Kidney (tissue), 14 donors: Measurements from ENCODE around the gene LRP10. TPM values are rescaled to one million over a fixed set of nuclear protein-coding genes. Genes with fewer than 3 reads are reported as not detected.

Source experiments
- DNase-seq, 5 donors: peaks; one replicate each; pipeline ENCODE4 v3.0.0-alpha.2; 2013 to 2020
- FAIRE-seq: peaks from 2 replicates; lab custom pipeline; 2012; peaks lifted over from hg19 to GRCh38; lab: Jason Lieb, UNC
- H3K27ac ChIP-seq, 2 donors: one replicate each; pipeline ENCODE4 v1.7.0; 2013; ENCODE audit warnings: low read depth in 2 of 2, low read length in 2 of 2, inconsistent platforms in 1 of 2
- H3K27me3 ChIP-seq: one replicate; pipeline ENCODE4 v1.7.1; 2013; ENCODE audit warnings: low read length, inconsistent platforms; ENCODE audit not compliant: control insufficient read depth, insufficient read depth
- H3K36me3 ChIP-seq, 3 donors: one replicate each; pipeline versions ENCODE4 v1.7.0 to v1.7.1; 2013; ENCODE audit warnings: low read length in 3 of 3, control low read depth in 1 of 3, inconsistent platforms in 1 of 3; ENCODE audit not compliant: insufficient read depth in 3 of 3, control insufficient read depth in 2 of 3
- H3K4me1 ChIP-seq, 3 donors: one replicate each; pipeline versions ENCODE4 v1.7.0 to v1.7.1; 2013; ENCODE audit warnings: low read length in 3 of 3, inconsistent platforms in 1 of 3, low read depth in 1 of 3; ENCODE audit not compliant: control insufficient read depth in 2 of 3, insufficient read depth in 2 of 3
- H3K4me3 ChIP-seq, 3 donors: one replicate each; pipeline versions ENCODE4 v1.7.0 to v1.8.1; 2013; ENCODE audit warnings: low read length in 3 of 3, control low read depth in 1 of 3, inconsistent platforms in 1 of 3
- H3K9ac ChIP-seq, 3 donors: one replicate each; pipeline versions ENCODE4 v1.7.0 to v1.7.1; 2013; ENCODE audit warnings: low read length in 3 of 3, control low read depth in 1 of 3, inconsistent platforms in 1 of 3
- H3K9me3 ChIP-seq, 3 donors: one replicate each; pipeline versions ENCODE4 v1.7.0 to v1.7.1; 2013; ENCODE audit warnings: low read length in 3 of 3, control low read depth in 1 of 3, inconsistent platforms in 1 of 3; ENCODE audit not compliant: control insufficient read depth in 2 of 3, insufficient read depth in 1 of 3
- intact Hi-C: fragments of 100-400 bp; cut with DNase I; formaldehyde crosslinking; loops from one replicate; pipeline ENCODE4 v1.11.1; 2022
- polyA plus RNA-seq: library from polyadenylated mRNA; stranded (reverse); fragments of 350-450 nt; fragmentation: Illumina TruSeq; extraction: RNeasy Lipid Tissue Mini Kit (QIAGEN cat#74804); gene quantifications from one replicate; pipeline ENCODE4 v1.2.3, GENCODE V29; 2014; ENCODE audit warnings: low read depth, low replicate concordance; ENCODE audit not compliant: insufficient read depth
- total RNA-seq: library from RNA; stranded (reverse); fragmentation: NEBNext Ultra II Directional; extraction: Animal tissue kit (Norgen Biotek cat#: 25700); gene quantifications from one replicate; pipeline ENCODE4 v1.2.1, GENCODE V29; 2021
- TF ChIP-seq, protein P1 (sequence below): IDR thresholded peaks from 3 replicates; pipeline ENCODE4 v1.5.1; 2012; ENCODE audit warnings: mild to moderate bottlenecking, moderate library complexity, borderline replicate concordance; ENCODE audit not compliant: insufficient read depth; ENCODE audit errors: extremely low read depth
- donor health status: control.
- donor health status: control.
- donor health status: control.
- donor health status: control.
- donor health status: control.
- donor health status: DM: yes; HTN: yes; CAD: no.
- donor health status: Normal renal cell carcinoma (clear cell type).

Gene LRP10
- total and polyA plus RNA-seq, 2 donors from 2014 or later = 74.7 to 207 TPM

DNA sequence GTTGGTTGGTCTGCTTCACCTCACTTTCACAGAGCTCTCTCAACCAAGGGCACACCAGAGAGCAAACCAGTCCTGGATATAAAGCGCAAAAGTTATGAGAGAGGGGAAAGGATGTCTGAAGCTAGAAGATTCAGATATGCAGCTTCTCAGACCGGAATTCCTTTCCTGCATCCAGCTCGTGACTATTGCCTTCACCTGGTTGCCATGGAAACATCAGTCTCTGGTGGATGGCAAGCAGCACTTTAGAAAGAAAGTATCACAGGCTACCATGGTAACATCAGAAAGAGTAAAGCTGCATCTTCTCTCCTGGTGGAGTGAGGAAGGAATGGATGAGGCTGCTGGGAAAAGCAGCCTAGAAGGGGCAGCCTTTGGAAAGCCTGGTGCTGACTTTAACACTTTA, 25.2 kb downstream of the LRP10 start:
- intact Hi-C loops = no loop called here
- no peak overlapping the region for H3K9ac ChIP-seq
- no peak for FAIRE-seq
- no peaks in the 10 kb centered on the region for H3K9me3 ChIP-seq
- peaks cover 7 to 11% (median 11%) of the 10 kb centered on the region in 3 donors for H3K36me3 ChIP-seq
- H3K4me3 ChIP-seq = no peak overlapping the region
- no peaks in the 10 kb centered on the region for H3K27me3 ChIP-seq
- TF ChIP-seq, protein P1, sequence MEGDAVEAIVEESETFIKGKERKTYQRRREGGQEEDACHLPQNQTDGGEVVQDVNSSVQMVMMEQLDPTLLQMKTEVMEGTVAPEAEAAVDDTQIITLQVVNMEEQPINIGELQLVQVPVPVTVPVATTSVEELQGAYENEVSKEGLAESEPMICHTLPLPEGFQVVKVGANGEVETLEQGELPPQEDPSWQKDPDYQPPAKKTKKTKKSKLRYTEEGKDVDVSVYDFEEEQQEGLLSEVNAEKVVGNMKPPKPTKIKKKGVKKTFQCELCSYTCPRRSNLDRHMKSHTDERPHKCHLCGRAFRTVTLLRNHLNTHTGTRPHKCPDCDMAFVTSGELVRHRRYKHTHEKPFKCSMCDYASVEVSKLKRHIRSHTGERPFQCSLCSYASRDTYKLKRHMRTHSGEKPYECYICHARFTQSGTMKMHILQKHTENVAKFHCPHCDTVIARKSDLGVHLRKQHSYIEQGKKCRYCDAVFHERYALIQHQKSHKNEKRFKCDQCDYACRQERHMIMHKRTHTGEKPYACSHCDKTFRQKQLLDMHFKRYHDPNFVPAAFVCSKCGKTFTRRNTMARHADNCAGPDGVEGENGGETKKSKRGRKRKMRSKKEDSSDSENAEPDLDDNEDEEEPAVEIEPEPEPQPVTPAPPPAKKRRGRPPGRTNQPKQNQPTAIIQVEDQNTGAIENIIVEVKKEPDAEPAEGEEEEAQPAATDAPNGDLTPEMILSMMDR = no peak
- H3K27ac ChIP-seq = no peak overlapping the region
- no peak for DNase-seq
- H3K4me1 ChIP-seq = no peaks in the 10 kb centered on the region

DNA sequence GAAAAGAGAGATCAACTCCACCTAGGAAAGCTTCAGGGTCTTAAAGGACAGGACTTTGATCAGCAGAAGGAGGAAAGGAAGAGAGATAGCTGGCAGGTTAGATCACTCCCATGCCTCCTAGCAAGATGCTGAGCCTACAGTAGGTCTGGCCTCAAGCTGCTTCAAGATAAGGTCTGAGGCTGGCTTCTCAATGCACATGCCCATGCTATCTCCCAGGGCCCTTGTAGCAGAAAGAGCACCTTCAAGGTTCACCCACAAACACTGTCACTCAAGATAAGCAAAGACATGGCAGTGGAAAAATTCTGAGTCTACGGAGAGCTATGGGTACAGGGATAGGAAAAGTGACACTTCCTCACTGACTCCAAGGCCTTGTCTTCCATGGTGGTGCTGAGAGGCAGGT, 25.8 kb downstream of the LRP10 start:
- DNase-seq (no peak), FAIRE-seq (no peak)
- intact Hi-C loops = no loop called here
- Histone ChIP-seq H3K27me3 (no peaks in the 10 kb centered on the region), H3K9ac (no peak overlapping the region), H3K9me3 (no peaks in the 10 kb centered on the region), H3K4me1 (no peaks in the 10 kb centered on the region), H3K27ac (no peak overlapping the region), H3K36me3 (peaks cover 7 to 17% (median 15%) of the 10 kb centered on the region in 3 donors), H3K4me3 (no peak overlapping the region)
- TF ChIP-seq, protein P1 = no peak

DNA sequence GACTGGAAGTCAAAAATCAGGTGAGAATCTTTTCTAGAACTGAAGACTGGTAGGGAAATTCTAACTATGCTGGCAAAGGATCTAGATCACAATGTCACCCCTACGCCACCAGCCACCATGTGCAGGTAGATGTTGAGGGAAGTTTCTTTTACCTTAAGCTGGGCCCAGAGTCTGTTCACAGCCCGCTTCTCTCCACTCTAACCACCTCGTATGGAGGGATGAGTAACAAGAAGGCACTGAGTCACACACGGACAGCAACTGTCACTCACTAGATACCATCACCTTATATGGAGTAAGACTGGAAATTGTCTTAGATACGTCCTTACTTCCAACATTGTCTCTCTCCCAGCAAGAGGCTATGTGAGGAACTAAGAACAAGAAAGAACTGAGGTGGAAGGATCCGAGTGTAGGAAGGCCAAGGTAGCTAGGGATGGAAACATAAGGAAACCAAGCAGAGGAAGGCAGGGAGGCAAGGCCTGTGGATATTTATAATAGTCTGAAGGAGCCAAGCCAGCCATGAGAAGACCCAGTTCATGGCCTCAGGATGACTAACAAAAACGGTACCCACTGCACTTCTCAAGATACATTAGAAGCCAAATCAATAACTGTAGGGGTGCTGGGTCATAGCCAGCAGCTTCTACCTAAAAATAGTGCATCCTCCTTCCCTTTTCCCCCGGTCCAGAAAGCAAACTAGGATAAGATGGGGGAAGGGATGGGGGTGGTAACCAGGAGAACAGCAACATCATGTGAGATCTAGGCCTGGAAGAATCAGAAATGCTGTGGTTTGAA, 27.0 kb downstream of the LRP10 start:
- Histone ChIP-seq H3K27ac (no peak overlapping the region), H3K36me3 (peaks cover 12 to 26% (median 23%) of the 10 kb centered on the region in 3 donors), H3K9me3 (no peaks in the 10 kb centered on the region), H3K4me1 (peaks cover 0 to 4% (median 0%) of the 10 kb centered on the region in 3 donors), H3K9ac (no peak overlapping the region), H3K27me3 (no peaks in the 10 kb centered on the region), H3K4me3 (no peak overlapping the region)
- FAIRE-seq (no peak), DNase-seq (no peak)
- intact Hi-C loops = no loop called here
- TF ChIP-seq, protein P1 = no peak
